Stimulated activated naive CD8-positive, alpha-beta T cell treated with anti-CD3 and anti-CD28 coated beads, Interleukin-15, Interleukin-2, amounts not matched to agents 100 ng/mL and 50 ng/mL, for 24 hours (primary cell): ENCODE results near the gene MOB3C.

ENCODE experiments used
- H3K27ac Mint-ChIP-seq: one replicate; pipeline ENCODE4 v1.8.0; 2021; ENCODE audit warnings: mild to moderate bottlenecking, mixed read lengths
- H3K27me3 Mint-ChIP-seq: one replicate; pipeline ENCODE4 v1.8.0; 2021; ENCODE audit warnings: mixed read lengths
- H3K36me3 Mint-ChIP-seq: one replicate; pipeline ENCODE4 v1.8.0; 2021; ENCODE audit warnings: low read depth, mixed read lengths
- H3K4me1 Mint-ChIP-seq: one replicate; pipeline ENCODE4 v1.8.0; 2021; ENCODE audit warnings: low read depth, mixed read lengths
- H3K4me3 Mint-ChIP-seq: one replicate; pipeline ENCODE4 v1.8.0; 2021; ENCODE audit warnings: mild to moderate bottlenecking, mixed read lengths
- H3K9me3 Mint-ChIP-seq: one replicate; pipeline ENCODE4 v1.8.0; 2021; ENCODE audit warnings: mixed read lengths

The MOB3C gene

DNA sequence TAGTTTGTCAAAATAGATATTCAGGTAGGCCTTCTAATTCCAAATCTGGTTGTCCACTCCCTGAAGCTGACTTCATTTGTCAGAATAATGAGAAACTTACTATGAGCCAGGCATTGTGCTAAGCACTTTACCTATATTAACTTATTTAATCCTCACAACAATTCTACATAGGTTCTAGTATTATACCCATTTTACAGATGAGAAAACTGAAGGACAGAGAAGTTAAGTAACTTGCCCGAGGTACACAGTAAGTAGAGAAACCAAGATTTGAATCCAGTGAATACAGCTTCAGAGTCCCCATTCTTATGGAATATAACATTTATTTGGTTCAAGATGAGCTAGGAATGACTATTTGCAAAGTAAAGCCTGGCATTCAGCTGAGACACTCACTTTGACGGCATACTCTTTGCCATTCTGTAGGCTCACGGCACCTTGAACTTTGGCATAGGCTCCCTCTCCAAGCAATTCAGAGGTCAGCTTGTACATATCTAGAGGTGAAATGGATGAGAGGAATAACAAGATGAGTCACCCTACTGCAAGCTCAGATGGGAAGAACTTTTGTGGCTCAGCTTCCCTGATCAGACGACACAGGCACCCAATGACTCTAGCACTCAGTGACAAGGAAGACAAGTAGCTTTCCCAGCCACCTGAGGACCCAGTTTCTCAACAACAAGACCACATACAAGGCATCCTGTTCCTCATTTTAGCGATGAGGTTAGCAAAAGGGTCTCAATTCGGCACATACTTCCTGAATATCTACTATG is 36.3 kb downstream of the MOB3C start:
- H3K36me3 Mint-ChIP-seq = peaks cover 42% of the 10 kb centered on the region
- H3K9me3 Mint-ChIP-seq = no peaks in the 10 kb centered on the region
- no peak overlapping the region for H3K27ac Mint-ChIP-seq
- peaks cover 32% of the 10 kb centered on the region for H3K4me1 Mint-ChIP-seq
- no peaks in the 10 kb centered on the region for H3K27me3 Mint-ChIP-seq
- no peak overlapping the region for H3K4me3 Mint-ChIP-seq

GRCh38 chr1:46577671-46578070 is 38.9 kb downstream of the MOB3C start:
- no peaks in the 10 kb centered on the region for H3K9me3 Mint-ChIP-seq
- H3K27me3 Mint-ChIP-seq = no peaks in the 10 kb centered on the region
- no peak overlapping the region for H3K27ac Mint-ChIP-seq
- H3K4me3 Mint-ChIP-seq = no peak overlapping the region
- H3K4me1 Mint-ChIP-seq = peaks cover 24% of the 10 kb centered on the region
- H3K36me3 Mint-ChIP-seq = peaks cover 40% of the 10 kb centered on the region

DNA sequence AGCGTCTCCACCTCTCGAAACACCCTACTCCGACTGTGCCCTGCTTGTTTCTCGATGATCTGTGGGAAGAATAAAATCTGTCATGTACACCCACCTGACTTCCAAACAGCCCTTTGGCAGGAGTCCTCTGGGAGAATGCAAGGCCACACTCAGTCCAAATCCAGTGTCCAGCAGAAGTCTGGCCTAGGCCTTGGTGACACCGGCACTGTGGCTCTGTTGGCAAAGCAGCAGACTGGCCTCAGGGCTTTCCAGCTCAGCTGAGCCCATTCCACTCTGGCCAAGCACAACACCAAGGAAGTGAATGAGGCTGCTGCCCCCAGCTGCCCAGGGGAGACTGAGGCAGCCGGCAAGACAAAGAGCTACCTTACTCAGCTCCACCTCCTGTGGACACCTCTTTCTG is 40.0 kb downstream of the MOB3C start:
- Mint-ChIP-seq H3K27me3 (no peaks in the 10 kb centered on the region), H3K9me3 (no peaks in the 10 kb centered on the region), H3K4me3 (no peak overlapping the region), H3K4me1 (peaks cover 13% of the 10 kb centered on the region), H3K27ac (no peak overlapping the region), H3K36me3 (peaks cover 30% of the 10 kb centered on the region)

DNA sequence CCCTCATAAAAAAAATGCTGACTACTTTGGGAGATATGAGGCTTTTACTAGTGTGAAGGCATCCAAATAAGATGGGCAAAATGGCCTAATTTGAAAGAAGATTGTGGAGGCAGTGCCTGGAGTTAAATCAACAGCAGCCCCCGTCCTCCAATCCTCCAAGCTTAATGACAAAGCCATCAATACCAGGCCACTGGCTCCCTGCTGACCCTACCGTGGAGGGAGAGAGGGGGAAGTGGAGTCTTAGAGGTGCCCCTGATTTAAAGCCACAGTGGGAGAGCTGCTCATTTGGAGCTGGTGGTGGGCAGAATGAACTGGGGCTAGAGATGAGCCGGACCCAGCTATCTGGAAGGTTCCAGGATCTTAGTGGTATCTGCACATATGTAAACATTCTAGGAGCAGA is 40.8 kb downstream of the MOB3C start:
- Mint-ChIP-seq H3K9me3 (no peaks in the 10 kb centered on the region), H3K27me3 (no peaks in the 10 kb centered on the region), H3K4me1 (peaks cover 5% of the 10 kb centered on the region), H3K36me3 (peaks cover 25% of the 10 kb centered on the region), H3K4me3 (no peak overlapping the region), H3K27ac (no peak overlapping the region)

- H3K4me3 Mint-ChIP-seq = no peak overlapping the region
- H3K4me1 Mint-ChIP-seq = no peaks in the 10 kb centered on the region
- H3K27ac Mint-ChIP-seq = no peak overlapping the region
- no peaks in the 10 kb centered on the region for H3K9me3 Mint-ChIP-seq
- H3K27me3 Mint-ChIP-seq = no peaks in the 10 kb centered on the region
- peaks cover 20% of the 10 kb centered on the region for H3K36me3 Mint-ChIP-seq
Measured at GRCh38 chr1:46575300-46575699, 41.3 kb downstream of the MOB3C start.

DNA sequence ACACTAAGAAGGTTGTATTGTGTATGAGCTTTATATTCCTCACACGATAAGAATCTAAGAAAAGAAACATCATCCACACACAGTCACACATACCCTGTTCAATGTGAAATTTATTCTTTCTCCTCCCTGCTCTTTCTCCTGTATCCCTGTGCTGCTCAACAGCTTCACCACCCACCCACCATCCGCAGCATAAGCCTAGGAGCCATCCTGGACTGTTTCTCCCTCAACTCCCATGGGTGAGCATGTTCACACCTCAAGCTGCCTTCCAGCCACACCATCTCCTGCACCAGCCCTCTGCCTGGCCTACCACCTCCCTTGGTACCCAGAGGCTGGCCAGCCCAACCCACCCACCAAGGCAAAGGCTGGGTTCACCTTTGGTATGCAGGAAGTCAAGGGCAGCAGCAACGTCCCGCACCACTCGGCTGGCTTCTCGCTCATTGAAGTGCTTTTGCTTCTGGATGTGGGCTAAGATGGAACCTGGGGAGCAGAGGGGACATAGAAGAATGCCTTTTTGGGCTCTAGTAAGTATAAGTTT is 44.9 kb downstream of the MOB3C start:
- no peaks in the 10 kb centered on the region for H3K9me3 Mint-ChIP-seq
- H3K4me3 Mint-ChIP-seq = no peak overlapping the region
- H3K4me1 Mint-ChIP-seq = no peaks in the 10 kb centered on the region
- H3K27me3 Mint-ChIP-seq = no peaks in the 10 kb centered on the region
- H3K36me3 Mint-ChIP-seq = peaks cover 16% of the 10 kb centered on the region
- no peak overlapping the region for H3K27ac Mint-ChIP-seq

DNA sequence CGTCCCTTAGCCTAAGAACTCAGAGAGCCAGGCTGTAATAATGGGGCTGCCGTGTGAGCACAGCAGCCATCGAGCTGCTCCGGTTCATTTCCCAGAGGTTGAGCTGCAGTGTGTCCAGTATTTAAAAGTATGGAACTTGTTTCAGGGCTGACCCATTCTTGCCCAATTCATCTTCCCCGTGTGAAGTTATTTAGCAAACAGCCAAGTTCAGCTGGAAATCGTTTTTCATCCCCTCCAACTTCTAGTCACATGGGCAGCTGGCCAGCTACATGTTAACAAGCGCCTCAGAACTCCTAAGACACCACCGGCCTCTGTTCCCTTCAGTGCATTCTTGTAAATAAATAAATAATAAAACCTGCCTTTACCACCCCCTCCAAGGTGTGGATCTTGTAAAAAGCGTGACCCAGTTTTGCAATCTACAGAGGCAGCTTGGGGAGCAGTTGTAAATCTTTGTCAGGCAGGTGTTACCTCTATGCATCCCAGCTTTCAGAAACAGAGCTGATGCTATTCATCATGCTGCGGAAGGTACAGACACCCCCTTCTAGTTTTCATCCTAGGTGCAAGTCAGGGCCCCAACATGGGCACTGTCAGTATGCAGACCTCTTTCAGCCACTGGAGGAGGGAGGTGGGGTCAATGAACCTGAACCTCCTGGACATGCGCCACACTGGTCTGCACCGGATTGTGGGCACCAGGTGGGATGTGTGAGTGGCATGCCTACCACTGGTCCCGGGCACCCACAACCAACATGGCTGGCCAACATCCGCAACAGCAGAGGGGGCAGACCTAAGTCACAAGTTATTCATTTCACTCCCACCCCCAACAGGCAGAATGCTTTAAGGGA is 46.5 kb downstream of the MOB3C start:
- Mint-ChIP-seq H3K4me1 (no peaks in the 10 kb centered on the region), H3K36me3 (peaks cover 26% of the 10 kb centered on the region), H3K4me3 (no peak overlapping the region), H3K27me3 (no peaks in the 10 kb centered on the region), H3K27ac (no peak overlapping the region), H3K9me3 (no peaks in the 10 kb centered on the region)

- H3K36me3 Mint-ChIP-seq = peaks cover 30% of the 10 kb centered on the region
- H3K27me3 Mint-ChIP-seq = no peaks in the 10 kb centered on the region
- no peaks in the 10 kb centered on the region for H3K4me1 Mint-ChIP-seq
- no peaks in the 10 kb centered on the region for H3K9me3 Mint-ChIP-seq
- no peak overlapping the region for H3K4me3 Mint-ChIP-seq
- H3K27ac Mint-ChIP-seq = no peak overlapping the region
Measured at GRCh38 chr1:46569116-46569515, 47.5 kb downstream of the MOB3C start.

GRCh38 chr1:46568461-46568891 is 48.1 kb downstream of the MOB3C start:
- H3K4me3 Mint-ChIP-seq = no peak overlapping the region
- H3K27me3 Mint-ChIP-seq = no peaks in the 10 kb centered on the region
- no peak overlapping the region for H3K27ac Mint-ChIP-seq
- no peaks in the 10 kb centered on the region for H3K4me1 Mint-ChIP-seq
- peaks cover 26% of the 10 kb centered on the region for H3K36me3 Mint-ChIP-seq
- no peaks in the 10 kb centered on the region for H3K9me3 Mint-ChIP-seq

- no peaks in the 10 kb centered on the region for H3K9me3 Mint-ChIP-seq
- H3K4me3 Mint-ChIP-seq = no peak overlapping the region
- no peak overlapping the region for H3K27ac Mint-ChIP-seq
- no peaks in the 10 kb centered on the region for H3K4me1 Mint-ChIP-seq
- peaks cover 31% of the 10 kb centered on the region for H3K36me3 Mint-ChIP-seq
- H3K27me3 Mint-ChIP-seq = no peaks in the 10 kb centered on the region
Measured at GRCh38 chr1:46563341-46563740, 53.3 kb downstream of the MOB3C start.

- Mint-ChIP-seq H3K9me3 (no peaks in the 10 kb centered on the region), H3K4me1 (no peaks in the 10 kb centered on the region), H3K27me3 (no peaks in the 10 kb centered on the region), H3K27ac (no peak overlapping the region), H3K4me3 (no peak overlapping the region), H3K36me3 (peaks cover 31% of the 10 kb centered on the region)
Measured at GRCh38 chr1:46562498-46562897, 54.1 kb downstream of the MOB3C start.

GRCh38 chr1:46558966-46559365 is 57.6 kb downstream of the MOB3C start:
- H3K4me1 Mint-ChIP-seq = no peaks in the 10 kb centered on the region
- no peaks in the 10 kb centered on the region for H3K27me3 Mint-ChIP-seq
- peaks cover 14% of the 10 kb centered on the region for H3K36me3 Mint-ChIP-seq
- H3K9me3 Mint-ChIP-seq = no peaks in the 10 kb centered on the region
- no peak overlapping the region for H3K4me3 Mint-ChIP-seq
- H3K27ac Mint-ChIP-seq = no peak overlapping the region

DNA sequence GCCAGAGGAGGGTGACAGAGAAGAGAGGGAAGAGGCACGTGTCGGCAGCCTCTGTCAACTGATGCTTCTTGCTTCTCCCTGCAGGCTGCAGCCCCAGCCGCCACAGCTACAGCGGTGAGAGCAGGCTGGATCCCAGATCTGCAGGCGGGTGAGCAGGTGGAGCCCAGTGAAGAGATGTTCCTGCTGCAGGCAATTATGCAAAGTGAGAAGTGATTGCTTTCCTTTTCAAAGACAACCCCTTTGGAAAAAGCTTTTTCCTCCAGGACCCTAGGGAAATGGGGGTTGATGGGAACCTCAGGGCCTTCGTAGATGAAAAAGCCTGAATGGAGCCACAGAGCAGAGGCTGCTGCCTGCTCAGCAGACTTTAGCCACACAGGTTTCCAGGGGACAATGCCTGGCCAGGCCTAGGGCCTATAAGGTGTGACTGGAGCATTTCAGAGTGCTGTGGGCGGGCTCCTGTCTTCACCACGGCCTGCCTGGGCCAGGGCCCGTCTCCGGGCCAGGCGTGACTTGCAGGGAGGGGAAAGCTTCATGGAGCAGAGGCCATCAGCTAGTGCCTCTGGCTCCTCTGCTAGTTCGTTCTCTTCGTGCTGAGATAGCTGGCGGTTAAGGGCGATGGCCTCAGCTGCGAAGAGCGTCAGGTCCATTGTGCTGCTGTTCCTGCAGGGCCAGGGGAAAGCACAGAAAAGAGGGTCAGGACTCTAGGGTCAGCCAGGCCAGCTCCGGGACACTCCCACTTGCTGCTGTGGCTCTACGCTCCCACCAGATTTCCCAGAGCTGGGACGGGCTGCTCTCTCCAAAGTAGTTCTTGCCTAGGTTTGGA is 58.3 kb downstream of the MOB3C start:
- Mint-ChIP-seq H3K27me3 (no peaks in the 10 kb centered on the region), H3K9me3 (no peaks in the 10 kb centered on the region), H3K4me1 (no peaks in the 10 kb centered on the region), H3K4me3 (no peak overlapping the region), H3K36me3 (peaks cover 14% of the 10 kb centered on the region), H3K27ac (no peak overlapping the region)
